NCI-H2107 treated with DMSO at 0.1 percent for 48 hours (cell line): Measurements from ENCODE around the gene URI1.

Source experiments
- DNase-seq: peaks from one replicate; lab custom pipeline; 2025; ENCODE audit not compliant: unreplicated experiment; lab: John Stamatoyannopoulos, UW

Gene URI1

GRCh38 chr19:29969891-29970290 is 27.9 kb downstream of the URI1 start:
- no peak for DNase-seq

- no peak for DNase-seq
Measured at GRCh38 chr19:29971002-29971401, 29.0 kb downstream of the URI1 start.

GRCh38 chr19:29971648-29972047 is 29.6 kb downstream of the URI1 start:
- no peak for DNase-seq

- no peak for DNase-seq
Measured at GRCh38 chr19:29974701-29975100, 32.7 kb downstream of the URI1 start.

GRCh38 chr19:29976151-29976943 is 34.3 kb downstream of the URI1 start:
- no peak for DNase-seq

- DNase-seq, result no peak
Measured at GRCh38 chr19:29978080-29978479, 36.0 kb downstream of the URI1 start.

- peak; percentile 14 for DNase-seq
Measured at GRCh38 chr19:29983568-29983967, 41.5 kb downstream of the URI1 start.

- no peak for DNase-seq
Measured at GRCh38 chr19:29985196-29985595, 43.2 kb downstream of the URI1 start.

- DNase-seq, result no peak
Measured at GRCh38 chr19:29988351-29988750, 46.3 kb downstream of the URI1 start.

- no peak for DNase-seq
Measured at GRCh38 chr19:29992233-29992867, 50.3 kb downstream of the URI1 start.

GRCh38 chr19:29999490-29999889 is 57.5 kb downstream of the URI1 start:
- DNase-seq, result no peak

- no peak for DNase-seq
Measured at GRCh38 chr19:30000862-30001261, 58.8 kb downstream of the URI1 start.

GRCh38 chr19:30001301-30001700 is 59.3 kb downstream of the URI1 start:
- DNase-seq, result no peak

GRCh38 chr19:30001791-30002190 is 59.8 kb downstream of the URI1 start:
- DNase-seq, result no peak

- no peak for DNase-seq
Measured at GRCh38 chr19:30003866-30004265, 61.8 kb downstream of the URI1 start.

- no peak for DNase-seq
Measured at GRCh38 chr19:30004403-30004802, 62.4 kb downstream of the URI1 start.

- DNase-seq, result no peak
Measured at GRCh38 chr19:30006207-30006606, 64.2 kb downstream of the URI1 start.

- no peak for DNase-seq
Measured at GRCh38 chr19:30008169-30008568, 66.1 kb downstream of the URI1 start.

GRCh38 chr19:30009013-30009412 is 67.0 kb downstream of the URI1 start:
- no peak for DNase-seq

- no peak for DNase-seq
Measured at GRCh38 chr19:30011051-30011578, 69.1 kb downstream of the URI1 start.

GRCh38 chr19:30014770-30015169 is 72.7 kb downstream of the URI1 start:
- DNase-seq, result no peak

GRCh38 chr19:30017172-30017571 is 75.1 kb downstream of the URI1 start:
- DNase-seq, result no peak
